HUES6 (cell line): Measurements from ENCODE around the gene SUDS3.
A peak's percentile ranks its signal among the peaks of the same experiment; 100 is the strongest.
"Not testable (repeated sequence)": the region's sequence is repeated elsewhere in the genome, so short reads cannot be mapped to it uniquely, and the experiment has no call there.

Experiments
- H3K27ac ChIP-seq: 2 replicates; pipeline ENCODE4 v1.7.0; 2013; ENCODE audit warnings: low read depth, mild to moderate bottlenecking, low read length, inconsistent platforms
- H3K27me3 ChIP-seq: 2 replicates; pipeline ENCODE4 v1.6.1; 2013; ENCODE audit warnings: low read length; ENCODE audit not compliant: control insufficient read depth, insufficient read depth
- H3K36me3 ChIP-seq: 2 replicates; pipeline ENCODE4 v1.6.1; 2013; ENCODE audit warnings: low read length; ENCODE audit not compliant: control insufficient read depth, insufficient read depth
- H3K4me1 ChIP-seq: 2 replicates; pipeline ENCODE4 v1.6.1; 2013; ENCODE audit warnings: low read length; ENCODE audit not compliant: control insufficient read depth, insufficient read depth
- H3K4me3 ChIP-seq: 2 replicates; pipeline ENCODE4 v1.5.1; 2013; ENCODE audit warnings: low read depth, low read length
- H3K9ac ChIP-seq: one replicate; pipeline ENCODE4 v1.6.1; 2013; ENCODE audit warnings: mild to moderate bottlenecking, low read length
- H3K9me3 ChIP-seq: 2 replicates; pipeline ENCODE4 v1.6.1; 2013; ENCODE audit warnings: low read depth, low read length; ENCODE audit not compliant: control insufficient read depth, insufficient read depth

The SUDS3 gene

GRCh38 chr12:118398940-118399339, 22.6 kb downstream of the SUDS3 start:
- no peak overlapping the region for H3K4me3 ChIP-seq
- no peaks in the 10 kb centered on the region for H3K9me3 ChIP-seq
- H3K36me3 ChIP-seq, result peaks cover 97% of the 10 kb centered on the region
- H3K27me3 ChIP-seq, result no peaks in the 10 kb centered on the region
- H3K9ac ChIP-seq, result no peak overlapping the region
- no peaks in the 10 kb centered on the region for H3K4me1 ChIP-seq
- peak overlapping the region; percentile 38; the same call in 1 of the 2 replicates for H3K27ac ChIP-seq

DNA sequence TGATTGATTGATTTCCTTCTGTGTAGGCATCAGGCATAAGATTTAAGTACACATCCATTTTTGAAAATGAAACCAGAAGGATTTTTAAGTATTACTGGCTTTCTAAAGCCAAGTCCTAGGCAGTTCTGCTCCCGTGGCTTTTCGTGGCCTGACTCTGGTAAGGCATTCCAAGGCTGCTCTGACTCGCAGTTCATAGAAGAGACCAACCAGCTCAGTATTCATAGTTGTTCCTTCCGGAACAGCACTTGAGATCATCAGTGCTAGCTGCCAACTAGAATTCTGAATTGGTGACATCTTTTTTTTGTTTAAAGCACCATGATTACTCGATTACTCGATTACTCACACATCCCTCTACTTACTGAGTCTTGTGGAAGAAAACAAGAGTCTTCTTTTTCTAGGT, 25.9 kb downstream of the SUDS3 start:
- H3K4me3 ChIP-seq, result no peak overlapping the region
- H3K27ac ChIP-seq, result no peak overlapping the region
- peaks cover 93% of the 10 kb centered on the region for H3K36me3 ChIP-seq

GRCh38 chr12:118404876-118405521, 28.6 kb downstream of the SUDS3 start:
- H3K9ac ChIP-seq, result no peak overlapping the region
- H3K27me3 ChIP-seq, result no peaks in the 10 kb centered on the region
- H3K4me1 ChIP-seq, result no peaks in the 10 kb centered on the region
- H3K27ac ChIP-seq, result no peak overlapping the region
- peaks cover 84% of the 10 kb centered on the region for H3K36me3 ChIP-seq
- H3K4me3 ChIP-seq, result no peak overlapping the region
- no peaks in the 10 kb centered on the region for H3K9me3 ChIP-seq

More for the DNA sequence above, 25.9 kb downstream of the SUDS3 start:
- Histone ChIP-seq H3K9ac (no peak overlapping the region), H3K9me3 (no peaks in the 10 kb centered on the region), H3K27me3 (no peaks in the 10 kb centered on the region), H3K4me1 (no peaks in the 10 kb centered on the region)

DNA sequence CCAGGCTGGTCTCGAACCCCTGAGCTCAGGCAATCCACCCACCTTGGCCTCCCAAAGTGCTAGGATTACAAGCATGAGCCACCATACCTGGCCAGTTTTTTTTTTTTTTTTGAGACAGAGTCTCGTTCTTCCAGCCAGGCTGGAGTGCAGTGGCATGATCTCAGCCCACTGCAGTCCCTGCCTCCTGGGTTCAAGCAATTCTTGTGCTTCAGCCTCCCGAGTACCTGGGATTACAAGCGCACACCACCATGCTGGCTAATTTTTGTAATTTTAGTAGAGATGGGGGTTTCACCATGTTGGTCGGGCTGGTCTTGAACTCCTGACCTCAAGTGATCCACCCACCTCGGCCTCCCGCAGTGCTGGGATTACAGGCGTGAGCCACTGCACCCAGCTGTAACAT, 31.9 kb downstream of the SUDS3 start:
- H3K27me3 ChIP-seq, H3K9ac ChIP-seq, H3K4me1 ChIP-seq, H3K27ac ChIP-seq, H3K4me3 ChIP-seq, H3K9me3 ChIP-seq: not testable (repeated sequence)
- H3K36me3 ChIP-seq, result peaks cover 78% of the 10 kb centered on the region

- Histone ChIP-seq H3K9me3 (no peaks in the 10 kb centered on the region), H3K27me3 (no peaks in the 10 kb centered on the region), H3K4me1 (no peaks in the 10 kb centered on the region), H3K36me3 (peaks cover 81% of the 10 kb centered on the region), H3K27ac (no peak overlapping the region), H3K4me3 (no peak overlapping the region), H3K9ac (no peak overlapping the region)
Observed at GRCh38 chr12:118409834-118410233, 33.5 kb downstream of the SUDS3 start.

GRCh38 chr12:118417942-118418341, 41.6 kb downstream of the SUDS3 start:
- Histone ChIP-seq H3K27me3 (no peaks in the 10 kb centered on the region), H3K4me1 (no peaks in the 10 kb centered on the region), H3K36me3 (peaks cover 48% of the 10 kb centered on the region), H3K4me3 (no peak overlapping the region), H3K27ac (no peak overlapping the region), H3K9me3 (no peaks in the 10 kb centered on the region), H3K9ac (no peak overlapping the region)

DNA sequence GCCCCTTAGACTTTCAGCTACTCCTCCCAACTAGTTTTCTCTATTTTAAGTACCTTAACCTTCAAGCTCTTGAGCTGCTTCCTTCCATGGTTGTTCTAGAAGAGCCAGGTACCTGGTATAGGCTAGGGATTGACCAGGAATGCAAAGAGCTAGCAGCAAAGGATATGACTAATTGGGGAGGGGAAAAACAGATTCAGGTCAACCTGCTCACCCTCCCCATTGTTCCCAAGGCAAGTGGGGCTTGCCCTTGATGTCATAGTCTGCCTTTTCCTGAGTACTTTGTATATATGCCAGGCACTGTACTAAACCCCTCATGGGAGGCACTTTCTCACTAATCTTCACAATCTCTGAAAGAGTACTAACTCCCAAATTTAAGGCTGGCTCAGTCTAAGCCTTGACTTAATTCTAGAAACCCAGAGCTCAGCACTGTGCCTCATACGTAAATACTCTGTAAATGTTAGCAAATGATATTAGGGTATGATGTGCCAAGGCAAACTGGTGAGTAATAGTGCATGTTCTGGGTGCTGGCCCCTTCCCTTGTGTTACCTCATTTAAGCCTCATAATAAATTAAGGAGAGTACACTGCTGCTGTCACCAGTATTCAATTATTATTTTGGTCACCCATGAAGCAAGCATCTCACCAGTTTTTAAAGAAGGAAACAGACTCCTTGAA, 42.2 kb downstream of the SUDS3 start:
- no peaks in the 10 kb centered on the region for H3K27me3 ChIP-seq
- no peak overlapping the region for H3K4me3 ChIP-seq
- no peaks in the 10 kb centered on the region for H3K4me1 ChIP-seq
- H3K9ac ChIP-seq, result no peak overlapping the region
- no peak overlapping the region for H3K27ac ChIP-seq
- H3K36me3 ChIP-seq, result peaks cover 42% of the 10 kb centered on the region
- H3K9me3 ChIP-seq, result no peaks in the 10 kb centered on the region

GRCh38 chr12:118420673-118421072, 44.3 kb downstream of the SUDS3 start:
- no peaks in the 10 kb centered on the region for H3K27me3 ChIP-seq
- no peak overlapping the region for H3K27ac ChIP-seq
- no peaks in the 10 kb centered on the region for H3K4me1 ChIP-seq

DNA sequence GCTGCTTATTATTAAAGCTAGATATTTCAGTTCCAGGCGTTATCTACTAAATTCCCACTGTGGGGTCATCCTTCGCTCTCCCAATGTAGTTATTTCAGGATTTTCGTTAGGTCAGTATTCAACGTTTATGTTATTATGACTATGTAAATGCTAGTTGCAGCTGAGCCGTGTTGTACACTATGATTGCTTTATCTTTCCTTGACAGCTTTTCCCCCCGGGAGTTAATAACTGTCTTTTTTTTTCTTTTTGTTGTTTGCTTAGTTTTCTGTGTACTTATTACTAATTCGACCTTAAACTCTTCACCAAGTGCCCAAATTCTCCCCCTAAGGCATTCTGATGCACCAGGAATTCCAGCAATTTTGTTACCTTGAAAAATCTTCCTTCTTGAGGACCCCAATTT, 48.5 kb downstream of the SUDS3 start:
- Histone ChIP-seq H3K27me3 (no peaks in the 10 kb centered on the region), H3K4me3 (no peak overlapping the region), H3K27ac (no peak overlapping the region), H3K4me1 (no peaks in the 10 kb centered on the region; the same call in 1 of the 2 replicates), H3K36me3 (no peaks in the 10 kb centered on the region), H3K9ac (no peak overlapping the region), H3K9me3 (no peaks in the 10 kb centered on the region)

More at GRCh38 chr12:118420673-118421072, 44.3 kb downstream of the SUDS3 start:
- Histone ChIP-seq H3K4me3 (no peak overlapping the region), H3K9ac (no peak overlapping the region), H3K36me3 (peaks cover 20% of the 10 kb centered on the region), H3K9me3 (no peaks in the 10 kb centered on the region)

DNA sequence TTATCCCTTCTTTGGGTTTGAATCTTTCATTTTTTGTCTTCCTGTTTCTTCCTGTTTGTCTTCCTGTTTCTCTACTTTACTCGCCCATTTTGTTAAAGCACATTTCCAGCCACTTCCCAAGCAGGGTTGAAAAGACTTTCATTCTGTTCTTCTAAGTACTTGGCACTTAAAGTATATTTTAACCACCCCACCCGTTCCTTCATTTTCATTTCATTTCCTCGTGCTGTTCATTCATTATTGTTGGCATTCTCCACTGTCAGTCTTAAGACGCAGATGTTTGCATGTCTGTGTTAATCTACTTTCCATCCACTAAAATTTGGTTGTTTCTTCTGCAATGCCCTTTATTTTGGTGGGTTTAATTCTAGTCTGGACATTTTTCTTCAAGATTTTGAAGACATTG, 49.0 kb downstream of the SUDS3 start:
- Histone ChIP-seq H3K4me1 (no peaks in the 10 kb centered on the region; the same call in 1 of the 2 replicates), H3K9me3 (no peaks in the 10 kb centered on the region), H3K27ac (no peak overlapping the region), H3K4me3 (no peak overlapping the region), H3K27me3 (no peaks in the 10 kb centered on the region), H3K36me3 (no peaks in the 10 kb centered on the region), H3K9ac (no peak overlapping the region)

GRCh38 chr12:118427819-118428218, 51.5 kb downstream of the SUDS3 start:
- no peaks in the 10 kb centered on the region for H3K9me3 ChIP-seq
- no peaks in the 10 kb centered on the region for H3K36me3 ChIP-seq

More at GRCh38 chr12:118427819-118428218, 51.5 kb downstream of the SUDS3 start:
- Histone ChIP-seq H3K4me3 (no peak overlapping the region), H3K27me3 (no peaks in the 10 kb centered on the region), H3K27ac (no peak overlapping the region), H3K9ac (no peak overlapping the region), H3K4me1 (no peaks in the 10 kb centered on the region; the same call in 1 of the 2 replicates)
